HepG2 (cell line): Measurements from ENCODE around the gene EXTL1. TPM values are rescaled to one million over a fixed set of nuclear protein-coding genes. Genes with fewer than 3 reads are reported as not detected.

Experiments used
- BRF2 ChIP-seq: sonication (generic); formaldehyde crosslinking; IDR thresholded peaks from 2 replicates; pipeline ENCODE4 v1.8.1; 2022; ENCODE audit warnings: mild to moderate bottlenecking, missing genetic modification reagents
- CCDC6 ChIP-seq: sonication (generic); formaldehyde crosslinking; IDR thresholded peaks from 2 replicates; pipeline ENCODE4 v1.8.1; 2022; ENCODE audit warnings: mild to moderate bottlenecking, missing genetic modification reagents, moderate library complexity
- DMAP1 ChIP-seq: IDR thresholded peaks from 2 replicates; pipeline ENCODE4 v1.6.1; 2016
- FOXM1 ChIP-seq: sonication (generic); formaldehyde crosslinking; IDR thresholded peaks from 2 replicates; pipeline ENCODE4 v1.5.0; 2020; ENCODE audit warnings: missing genetic modification reagents
- GLMP ChIP-seq: sonication (generic); formaldehyde crosslinking; IDR thresholded peaks from 2 replicates; pipeline ENCODE4 v1.9.0; 2021; ENCODE audit warnings: missing genetic modification reagents, mild to moderate bottlenecking, borderline replicate concordance
- HBP1 ChIP-seq: IDR thresholded peaks from 2 replicates; pipeline ENCODE4 v1.6.1; 2016; ENCODE audit warnings: low read depth, control low read depth
- MLX ChIP-seq: IDR thresholded peaks from 2 replicates; pipeline ENCODE4 v1.6.1; 2016
- NCOA1 ChIP-seq: sonication (generic); formaldehyde crosslinking; IDR thresholded peaks from 2 replicates; pipeline ENCODE4 v1.9.0; 2021; ENCODE audit warnings: missing genetic modification reagents
- NFE2L1 ChIP-seq: sonication (generic); formaldehyde crosslinking; IDR thresholded peaks from 2 replicates; pipeline ENCODE4 v1.4.0; 2020; ENCODE audit warnings: missing genetic modification reagents, mild to moderate bottlenecking, borderline replicate concordance
- NFYC ChIP-seq: IDR thresholded peaks from 2 replicates; pipeline ENCODE4 v1.6.1; 2016; ENCODE audit warnings: missing genetic modification reagents, missing compliant biosample characterization
- PAX8 ChIP-seq: sonication (generic); formaldehyde crosslinking; IDR thresholded peaks from 2 replicates; pipeline ENCODE4 v1.8.0; 2022; ENCODE audit warnings: mild to moderate bottlenecking, missing genetic modification reagents, borderline replicate concordance
- POLR2AphosphoS2 ChIP-seq: IDR thresholded peaks from 2 replicates; pipeline ENCODE4 v1.6.1; 2011; ENCODE audit warnings: low read depth, low read length, improper control_type of control experiment
- SP1 ChIP-seq, 2 experiments: fragments of 450-650 bp in 1 of 2; sonication (generic) in 1 of 2; formaldehyde crosslinking in 1 of 2; IDR thresholded peaks; 2 replicates each; pipeline versions ENCODE4 v1.4.0 to v1.6.1; 2016 to 2020; ENCODE audit warnings: missing genetic modification reagents in 1 of 2
- SPEN ChIP-seq: sonication (generic); formaldehyde crosslinking; IDR thresholded peaks from 2 replicates; pipeline ENCODE4 v1.5.1; 2020; ENCODE audit warnings: low read depth, mild to moderate bottlenecking, missing genetic modification reagents
- XBP1 ChIP-seq: sonication (generic); formaldehyde crosslinking; IDR thresholded peaks from 2 replicates; pipeline ENCODE4 v1.5.0; 2020; ENCODE audit warnings: missing genetic modification reagents
- ZNF20 ChIP-seq: sonication (generic); formaldehyde crosslinking; IDR thresholded peaks from 2 replicates; pipeline ENCODE4 v1.4.0; 2020; ENCODE audit warnings: mild to moderate bottlenecking, moderate library complexity, missing genetic modification reagents
- ZNF543 ChIP-seq: sonication (generic); formaldehyde crosslinking; IDR thresholded peaks from 2 replicates; pipeline ENCODE4 v1.4.0; 2020; ENCODE audit warnings: mild to moderate bottlenecking, missing genetic modification reagents
- ZNF687 ChIP-seq: sonication (generic); formaldehyde crosslinking; IDR thresholded peaks from 2 replicates; pipeline ENCODE4 v1.5.1; 2020; ENCODE audit warnings: mild to moderate bottlenecking, missing genetic modification reagents, moderate library complexity
- ZNF747 ChIP-seq: sonication (generic); formaldehyde crosslinking; IDR thresholded peaks from 2 replicates; pipeline ENCODE4 v1.8.1; 2023; ENCODE audit warnings: missing genetic modification reagents, mild to moderate bottlenecking, borderline replicate concordance
- ZNF891 ChIP-seq: sonication (generic); formaldehyde crosslinking; IDR thresholded peaks from 2 replicates; pipeline ENCODE4 v1.5.0; 2020; ENCODE audit warnings: mild to moderate bottlenecking, missing genetic modification reagents
- ZZZ3 ChIP-seq: sonication (generic); formaldehyde crosslinking; IDR thresholded peaks from 2 replicates; pipeline ENCODE4 v1.4.0; 2020; ENCODE audit warnings: missing genetic modification reagents, mild to moderate bottlenecking, borderline replicate concordance
- polyA plus RNA-seq, 8 experiments: library from polyadenylated mRNA; depleted of rRNA in 3 of 8; stranded (reverse) in 7 of 8; unstranded in 1 of 8; fragments of >200 nt; fragmentation: Illumina TruSeq in 4 of 8; extraction: Trizol in 4 of 8; gene quantifications; 2 replicates each; pipeline versions ENCODE4 v1.2.1 to v1.2.3, GENCODE V29; 2011 to 2016; ENCODE audit warnings: low read depth in 4 of 8, missing spikeins in 1 of 8, mixed read lengths in 1 of 8; ENCODE audit not compliant: insufficient read depth in 1 of 8
- total RNA-seq, 5 experiments: library from RNA; depleted of rRNA; stranded (reverse); fragments of >200 nt; fragmentation: Illumina TruSeq; extraction: Trizol; gene quantifications; 2 replicates each; pipeline ENCODE4 v1.2.3, GENCODE V29; 2016; ENCODE audit warnings: low read depth in 1 of 5

Gene EXTL1
- total and polyA plus RNA-seq, 2 of the 13 experiments (the other 11 are each of a cell fraction or from before 2014, with no cell fraction given), result 0.35 to 1.0 TPM

- no peak for TF ChIP-seq GLMP (CRISPR knock-in tag)
- no peak for TF ChIP-seq SP1 (IDR thresholded peaks at IDR 0.05)
- TF ChIP-seq SP1 (CRISPR knock-in tag; IDR thresholded peaks at IDR 0.05), result peak; percentile 96
- TF ChIP-seq NFE2L1 (CRISPR knock-in tag), result no peak
- TF ChIP-seq FOXM1 (CRISPR knock-in tag), result no peak
- peak; percentile 44; the same call in 1 of the 2 replicates for TF ChIP-seq CCDC6 (CRISPR knock-in tag)
- TF ChIP-seq ZNF543 (CRISPR knock-in tag), result peak; percentile 41; the same call in 1 of the 2 replicates
- TF ChIP-seq ZNF747 (CRISPR knock-in tag), result peak; percentile 83; the same call in 1 of the 2 replicates
- no peak for TF ChIP-seq ZNF891
- TF ChIP-seq HBP1 (CRISPR knock-in tag), result peak; percentile 95
- TF ChIP-seq NCOA1 (CRISPR knock-in tag), result peak; percentile 75
- no peak; the same call in 1 of the 2 replicates for TF ChIP-seq MLX (CRISPR knock-in tag)
- TF ChIP-seq ZNF687 (CRISPR knock-in tag), result peak; percentile 90
- TF ChIP-seq DMAP1 (CRISPR knock-in tag), result peak; percentile 98
- TF ChIP-seq PAX8 (CRISPR knock-in tag), result peak; percentile 91; the same call in 1 of the 2 replicates
- peak; percentile 96 for TF ChIP-seq SPEN (CRISPR knock-in tag)
- no peak for TF ChIP-seq ZNF20 (CRISPR knock-in tag)
- TF ChIP-seq BRF2 (CRISPR knock-in tag), result peak; percentile 78
- TF ChIP-seq NFYC (CRISPR knock-in tag), result peak; percentile 52
- no peak for TF ChIP-seq POLR2AphosphoS2
- TF ChIP-seq XBP1 (CRISPR knock-in tag), result no peak
- TF ChIP-seq ZZZ3 (CRISPR knock-in tag), result peak; percentile 85; the same call in 1 of the 2 replicates
Measured at GRCh38 chr1:25997828-25998761, 23.5 kb upstream of the EXTL1 start, which contains the start of gene PAFAH2 (continued).
